DMS79 (cell line): Measurements from ENCODE around the gene LMBR1.
"Not testable (repeated sequence)": the region's sequence is repeated elsewhere in the genome, so short reads cannot be mapped to it uniquely, and the experiment has no call there.

Source experiments
- DNase-seq: peaks from one replicate; lab custom pipeline; 2025; lab: John Stamatoyannopoulos, UW

Gene LMBR1, protein sequence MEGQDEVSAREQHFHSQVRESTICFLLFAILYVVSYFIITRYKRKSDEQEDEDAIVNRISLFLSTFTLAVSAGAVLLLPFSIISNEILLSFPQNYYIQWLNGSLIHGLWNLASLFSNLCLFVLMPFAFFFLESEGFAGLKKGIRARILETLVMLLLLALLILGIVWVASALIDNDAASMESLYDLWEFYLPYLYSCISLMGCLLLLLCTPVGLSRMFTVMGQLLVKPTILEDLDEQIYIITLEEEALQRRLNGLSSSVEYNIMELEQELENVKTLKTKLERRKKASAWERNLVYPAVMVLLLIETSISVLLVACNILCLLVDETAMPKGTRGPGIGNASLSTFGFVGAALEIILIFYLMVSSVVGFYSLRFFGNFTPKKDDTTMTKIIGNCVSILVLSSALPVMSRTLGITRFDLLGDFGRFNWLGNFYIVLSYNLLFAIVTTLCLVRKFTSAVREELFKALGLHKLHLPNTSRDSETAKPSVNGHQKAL

DNA sequence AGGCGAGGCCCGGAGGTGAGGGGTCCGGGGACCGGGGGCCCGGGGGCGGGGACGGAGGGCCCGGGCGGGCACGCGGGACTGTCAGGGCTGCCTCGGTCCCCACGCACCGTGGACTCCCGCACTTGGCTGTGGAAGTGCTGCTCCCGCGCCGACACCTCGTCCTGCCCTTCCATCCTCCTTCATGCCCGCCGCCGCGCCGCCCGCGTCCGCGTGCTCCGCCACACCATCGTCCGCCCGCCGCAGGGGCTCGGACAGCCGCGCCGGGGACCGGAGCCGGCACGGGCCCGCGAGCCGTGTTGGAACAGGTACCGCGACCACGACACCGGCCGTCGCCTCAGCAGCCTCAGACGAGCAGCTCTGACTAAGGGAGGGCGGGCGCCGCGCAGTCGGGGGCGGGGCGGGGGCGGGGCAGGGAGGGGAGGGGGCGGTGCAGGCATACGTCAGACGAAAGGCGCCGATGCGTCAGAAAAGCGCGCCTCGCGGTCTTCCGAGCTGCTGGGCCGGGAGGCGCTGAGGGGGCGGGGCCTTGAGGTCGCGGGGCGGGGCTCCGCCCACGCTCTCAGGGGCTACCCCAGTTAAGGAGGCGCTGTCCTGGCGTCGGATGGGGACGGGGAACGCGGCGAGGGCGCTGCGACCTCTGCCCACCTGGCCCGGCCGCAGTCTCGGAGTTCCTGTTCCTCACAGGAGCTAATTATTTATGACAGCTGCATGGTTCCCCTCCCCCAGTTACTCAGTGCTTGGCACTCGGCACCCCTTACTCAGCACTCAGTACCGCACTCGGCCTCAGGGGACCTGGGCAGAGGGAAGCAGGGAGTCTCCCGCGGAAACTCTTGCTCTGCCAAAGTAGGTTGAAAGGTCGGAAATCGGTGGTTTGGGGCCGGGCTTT is at the start of gene LMBR1:
Gene LMBR1, minus strand, starts transcription at position 363 of the 886 bp plus-strand sequence. Its CDS starts 190 bp downstream, at position 173.
- DNase-seq = peak; percentile 76

DNA sequence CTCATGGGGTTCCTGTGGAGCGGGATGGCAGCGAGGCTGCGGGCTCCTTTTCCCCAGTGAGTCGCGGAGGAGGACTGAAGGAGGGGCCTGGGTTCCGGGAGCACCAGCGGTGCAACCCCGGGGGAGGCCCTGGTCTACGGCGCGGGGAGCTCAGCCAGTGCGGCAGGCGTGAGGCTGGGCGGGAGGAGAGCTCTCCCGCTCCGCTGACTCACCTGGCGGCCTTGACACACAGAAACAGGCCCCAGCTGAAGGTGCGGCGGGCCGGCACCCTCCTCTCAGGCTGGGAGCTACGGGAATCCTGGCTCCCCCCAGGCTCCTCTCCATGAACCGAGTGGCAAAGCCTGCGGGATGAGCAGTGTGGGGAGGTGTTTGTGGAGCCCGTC is 49.7 kb upstream of the LMBR1 start:
- DNase-seq = no peak

DNA sequence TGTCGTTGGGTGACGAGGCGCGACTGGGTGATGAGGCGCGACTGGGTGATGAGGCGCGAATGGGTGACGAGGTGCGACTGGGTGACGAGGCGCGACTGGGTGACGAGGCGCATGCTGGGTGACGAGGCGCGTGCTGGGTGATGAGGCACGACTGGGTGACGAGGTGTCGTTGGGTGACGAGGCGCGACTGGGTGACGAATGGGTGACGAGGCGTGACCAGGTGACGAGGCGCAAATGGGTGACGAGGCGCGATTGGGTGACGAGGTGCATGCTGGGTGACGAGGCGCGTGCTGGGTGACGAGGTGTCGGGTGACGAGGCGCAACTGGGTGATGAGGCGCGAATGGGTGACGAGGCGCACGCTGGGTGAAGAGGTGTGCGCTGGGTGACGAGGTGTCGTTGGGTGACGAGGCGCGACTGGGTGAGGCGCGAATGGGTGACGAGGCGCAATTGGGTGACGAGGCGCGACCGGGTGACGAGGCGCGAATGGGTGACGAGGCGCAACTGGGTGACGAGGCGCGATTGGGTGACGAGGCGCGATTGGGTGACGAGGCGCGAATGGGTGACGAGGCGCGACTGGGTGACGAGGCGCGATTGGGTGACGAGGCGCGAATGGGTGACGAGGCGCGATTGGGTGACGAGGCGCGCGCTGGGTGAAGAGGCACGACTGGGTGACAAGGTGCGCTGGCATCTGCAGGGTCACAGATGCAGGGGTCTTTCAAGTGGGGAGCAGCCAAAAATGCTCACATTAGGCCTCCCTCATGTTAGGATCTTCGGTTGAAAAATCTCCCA is 48.6 kb upstream of the LMBR1 start:
- no peak for DNase-seq

DNA sequence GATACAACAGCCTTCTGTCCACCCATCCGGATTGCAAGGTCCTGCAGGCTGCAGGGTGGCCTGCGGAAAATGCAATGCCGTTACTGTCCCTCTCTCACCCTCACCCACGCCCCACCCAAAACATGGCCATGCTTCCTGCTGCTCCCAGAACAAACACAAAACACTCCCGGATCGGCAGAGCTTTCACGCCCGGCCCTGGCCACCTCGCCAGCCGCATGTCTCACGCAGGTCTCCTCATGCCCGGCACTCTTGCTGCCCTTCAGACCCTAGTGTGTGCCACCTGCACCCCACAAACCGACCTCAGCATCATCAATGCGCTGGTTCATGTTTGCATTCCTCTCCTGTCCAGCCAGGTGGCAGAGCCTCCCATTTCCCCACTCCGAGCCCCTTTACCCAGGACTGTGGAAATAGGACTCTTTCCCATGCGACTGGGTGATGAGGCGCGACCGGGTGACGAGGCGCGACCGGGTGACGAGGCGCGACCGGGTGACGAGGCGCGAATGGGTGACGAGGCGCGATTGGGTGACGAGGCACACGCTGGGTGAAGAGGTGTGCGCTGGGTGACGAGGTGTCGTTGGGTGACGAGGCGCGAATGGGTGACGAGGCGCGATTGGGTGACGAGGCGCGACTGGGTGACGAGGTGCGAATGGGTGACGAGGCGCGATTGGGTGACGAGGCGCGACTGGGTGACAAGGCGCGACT is 47.6 kb upstream of the LMBR1 start:
- no peak for DNase-seq

DNA sequence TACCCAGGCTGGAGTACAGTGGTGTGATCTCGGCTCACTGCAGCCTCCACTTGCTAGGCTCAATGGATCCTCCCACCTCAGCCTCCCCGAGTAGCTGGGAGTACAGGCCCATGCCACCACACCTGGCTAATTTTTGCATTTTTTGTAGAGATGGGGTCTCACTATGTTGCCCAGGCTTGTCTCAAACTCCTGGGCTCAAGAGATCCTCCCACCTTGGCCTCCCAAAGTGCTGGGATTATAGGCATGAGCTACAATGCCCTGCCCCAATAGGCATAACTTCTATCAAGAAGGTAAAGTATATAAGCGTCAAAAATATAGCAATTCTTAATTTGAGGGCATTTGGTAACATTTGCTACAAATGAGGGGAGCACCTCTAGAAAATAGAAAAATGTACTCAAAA is 43.8 kb upstream of the LMBR1 start:
- not testable (repeated sequence) for DNase-seq

DNA sequence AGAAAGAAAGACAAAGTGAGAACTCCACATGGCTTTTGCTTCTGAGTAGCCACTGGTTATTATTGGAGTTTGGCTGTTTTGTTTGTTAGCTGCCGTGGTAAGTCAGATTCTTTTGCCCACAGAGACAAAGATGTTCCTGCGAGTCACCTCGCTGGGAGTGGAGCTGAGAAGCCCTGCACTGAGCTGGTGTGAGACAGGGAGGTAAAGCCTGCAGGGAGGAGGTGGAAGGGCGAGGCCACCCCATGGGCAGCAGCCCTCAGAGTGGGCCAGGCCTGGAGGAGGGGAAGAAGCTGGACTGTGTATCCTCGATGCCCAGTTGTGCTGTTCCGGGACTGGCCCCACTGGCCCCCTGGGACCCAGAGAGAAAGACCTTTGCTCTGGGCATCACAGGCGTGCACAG is 42.3 kb upstream of the LMBR1 start:
- no peak for DNase-seq

DNA sequence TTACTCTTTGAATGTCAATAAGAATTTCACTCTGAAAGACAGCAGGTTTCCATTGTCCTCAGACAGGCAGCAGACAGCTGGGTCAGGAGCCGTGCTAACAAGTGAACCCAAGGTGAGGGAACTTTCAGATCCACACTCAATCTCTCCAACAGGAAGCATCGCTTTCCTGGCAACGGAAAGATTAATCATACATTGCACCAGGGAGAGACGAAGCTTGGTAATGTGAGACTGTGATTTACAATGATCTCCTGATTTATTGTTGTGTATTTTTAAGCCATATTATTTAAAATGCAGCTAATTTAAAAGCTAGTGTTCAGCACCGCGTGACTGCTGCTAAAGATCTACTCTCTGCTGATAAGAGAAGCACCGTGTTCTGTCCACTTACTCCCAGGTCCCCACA is 39.0 kb upstream of the LMBR1 start:
- no peak for DNase-seq

DNA sequence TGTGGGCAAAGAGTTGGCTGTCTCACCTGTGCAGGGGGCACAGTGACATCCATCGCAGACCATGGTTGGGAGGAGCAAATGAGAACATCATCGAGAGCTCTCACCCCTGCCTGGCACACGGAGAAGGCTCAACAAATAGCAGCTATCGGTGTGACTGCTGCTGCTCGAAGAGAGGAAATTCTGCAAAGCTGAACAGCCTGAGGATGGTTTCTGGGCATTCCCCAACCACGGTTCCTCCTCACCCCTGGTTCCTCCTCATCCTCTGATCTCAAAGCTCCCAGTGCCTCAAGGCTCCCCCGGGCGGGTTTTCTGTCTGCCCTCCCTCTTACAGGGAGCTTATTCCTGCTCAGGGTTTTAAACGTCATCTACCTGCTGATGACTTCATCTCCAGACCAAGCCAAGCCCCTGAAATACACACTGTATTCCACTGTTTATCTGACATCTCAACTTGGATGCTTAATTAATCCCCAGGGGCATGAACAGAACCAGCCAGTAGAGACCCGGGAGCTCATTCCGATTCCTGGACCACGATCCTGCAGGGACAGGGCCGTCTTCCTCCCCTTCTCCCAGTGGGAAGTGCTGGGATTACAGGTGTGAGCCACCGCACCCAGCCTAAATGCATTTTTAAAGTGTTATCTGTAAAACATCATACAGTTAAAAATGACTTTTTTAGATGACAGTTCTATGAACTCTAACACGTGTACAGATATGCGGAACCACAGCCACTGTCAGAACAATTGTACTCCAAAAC is 37.0 kb upstream of the LMBR1 start:
- no peak for DNase-seq

DNA sequence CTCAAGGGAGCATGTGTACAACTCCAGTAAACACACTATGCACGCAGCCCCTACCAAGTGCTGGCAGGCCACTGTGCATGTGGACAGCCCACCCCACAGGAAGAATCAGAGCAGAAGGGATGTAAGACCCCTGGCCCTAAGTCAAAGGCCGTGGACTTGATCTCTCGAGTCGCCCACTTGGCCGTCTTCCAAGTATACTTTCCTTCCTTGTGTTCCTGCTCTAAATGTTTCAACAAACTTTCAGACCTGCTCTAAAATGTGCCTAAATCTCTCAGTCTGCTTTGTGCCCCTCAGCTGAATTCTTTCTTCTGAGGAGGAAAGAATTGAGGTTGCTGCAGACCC is 35.4 kb upstream of the LMBR1 start:
- DNase-seq = no peak

DNA sequence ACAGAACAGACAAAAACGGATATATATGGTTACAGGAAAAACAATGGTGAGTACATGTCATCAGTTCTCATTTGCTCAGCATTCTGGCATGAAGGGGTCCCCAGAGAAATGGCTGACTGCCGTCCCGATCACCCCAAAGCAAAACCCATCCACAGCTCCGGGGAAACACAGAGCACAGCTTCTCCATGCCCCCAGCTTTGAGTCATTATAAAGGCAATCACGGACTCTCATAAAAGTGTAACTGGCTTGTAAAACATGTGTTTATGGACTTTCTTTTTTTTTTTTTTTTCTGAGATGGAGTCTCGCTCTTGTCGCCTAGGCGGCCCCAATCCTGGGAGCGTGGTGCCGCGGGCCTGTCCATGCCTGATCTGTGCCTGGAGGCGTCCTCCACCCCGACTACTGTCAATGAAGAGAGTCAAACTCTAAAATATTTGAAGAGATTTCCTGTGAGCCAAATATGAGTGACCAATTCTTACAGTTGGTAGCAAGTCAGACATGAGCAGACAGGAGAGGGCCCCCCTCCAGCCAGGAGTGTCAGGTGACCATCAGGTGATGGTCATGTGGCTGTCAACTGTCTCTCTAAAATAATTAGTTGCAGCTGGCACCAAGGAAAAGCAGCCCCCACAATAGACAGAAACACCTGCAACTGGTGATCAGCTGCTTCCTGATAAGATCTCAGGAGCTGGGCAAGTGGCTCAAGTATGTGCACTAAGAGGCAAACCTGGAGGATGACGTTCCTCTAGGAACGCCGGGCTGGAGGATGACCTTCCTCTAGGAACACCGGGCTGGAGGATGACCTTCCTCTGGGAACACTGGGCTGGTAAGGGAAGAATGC is 34.8 kb upstream of the LMBR1 start:
- peak; percentile 37 for DNase-seq

DNA sequence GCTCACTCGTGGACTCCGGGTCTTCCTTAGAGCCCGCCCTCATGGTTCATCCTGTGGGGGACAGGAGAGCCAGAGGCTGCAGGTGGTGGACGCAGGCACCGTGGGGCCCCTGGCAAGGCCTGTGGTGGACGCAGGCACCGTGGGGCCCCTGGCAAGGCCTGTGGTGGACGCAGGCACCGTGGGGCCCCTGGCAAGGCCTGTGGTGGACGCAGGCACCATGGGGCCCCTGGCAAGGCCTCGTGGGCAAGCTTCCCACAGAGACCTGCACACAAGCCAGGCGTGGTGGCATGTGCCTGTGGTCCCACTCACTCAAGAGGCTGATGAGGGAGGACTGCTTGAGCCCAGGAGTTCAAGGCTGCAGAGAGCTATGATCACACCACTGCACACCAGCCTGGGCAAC is 32.8 kb upstream of the LMBR1 start:
- not testable (repeated sequence) for DNase-seq

DNA sequence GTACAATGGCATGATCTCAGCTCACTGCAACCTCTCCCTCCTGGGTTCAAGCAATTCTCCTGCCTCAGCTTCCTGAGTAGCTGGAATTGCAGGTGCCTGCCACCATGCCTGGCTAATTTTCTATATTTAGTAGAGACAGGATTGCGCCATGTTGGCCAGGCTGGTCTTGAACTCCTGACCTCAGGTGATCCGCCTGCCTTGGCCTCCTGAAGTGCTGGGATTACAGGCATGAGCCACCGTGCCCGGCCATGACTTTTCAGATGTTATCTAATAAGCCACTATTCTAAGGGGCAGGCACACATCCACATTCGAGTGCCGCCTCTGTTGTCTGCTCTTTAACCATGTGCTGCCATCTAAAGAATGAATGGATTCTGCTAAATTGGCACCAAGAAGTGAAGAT is 29.3 kb upstream of the LMBR1 start:
- not testable (repeated sequence) for DNase-seq

DNA sequence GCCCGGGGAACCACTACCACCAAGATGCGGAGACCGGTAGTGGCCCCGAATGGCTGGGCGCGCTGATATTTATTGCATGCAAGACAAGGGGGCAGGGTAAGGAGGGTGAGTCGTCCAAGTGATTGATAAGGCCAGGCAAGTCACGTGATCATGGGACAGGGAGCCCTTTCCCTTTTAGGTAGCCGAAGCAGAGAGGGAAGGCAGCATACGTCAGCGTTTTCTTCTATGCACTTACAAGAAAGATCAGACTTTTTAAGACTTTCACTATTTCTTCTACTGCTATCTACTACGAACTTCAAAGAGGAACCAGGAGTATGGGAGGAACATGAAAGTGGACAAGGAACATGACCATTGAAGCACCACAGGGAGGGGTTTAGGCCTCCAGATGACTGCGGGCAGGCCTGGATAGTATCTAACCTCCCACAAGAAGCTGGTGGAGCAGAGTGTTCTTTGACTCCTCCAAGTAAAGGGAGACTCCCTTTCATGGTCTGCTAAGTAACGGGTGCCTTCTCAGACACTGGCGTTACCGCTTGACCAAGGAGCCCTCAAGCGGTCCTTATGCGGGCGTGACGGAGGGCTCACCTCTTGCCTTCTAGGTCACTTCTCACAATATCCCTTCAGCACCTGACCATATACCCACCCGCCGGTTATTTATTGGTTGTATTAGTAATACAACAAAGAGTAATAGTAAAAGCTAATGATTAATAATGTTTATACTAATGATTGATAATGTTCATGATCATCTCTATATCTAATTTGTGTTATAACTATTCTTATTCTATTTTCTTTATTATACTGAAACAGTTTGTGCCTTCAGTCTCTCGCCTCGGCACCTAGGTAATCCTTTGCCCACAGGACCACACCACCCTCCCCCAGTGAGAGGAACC is 27.7 kb upstream of the LMBR1 start:
- not testable (repeated sequence) for DNase-seq

DNA sequence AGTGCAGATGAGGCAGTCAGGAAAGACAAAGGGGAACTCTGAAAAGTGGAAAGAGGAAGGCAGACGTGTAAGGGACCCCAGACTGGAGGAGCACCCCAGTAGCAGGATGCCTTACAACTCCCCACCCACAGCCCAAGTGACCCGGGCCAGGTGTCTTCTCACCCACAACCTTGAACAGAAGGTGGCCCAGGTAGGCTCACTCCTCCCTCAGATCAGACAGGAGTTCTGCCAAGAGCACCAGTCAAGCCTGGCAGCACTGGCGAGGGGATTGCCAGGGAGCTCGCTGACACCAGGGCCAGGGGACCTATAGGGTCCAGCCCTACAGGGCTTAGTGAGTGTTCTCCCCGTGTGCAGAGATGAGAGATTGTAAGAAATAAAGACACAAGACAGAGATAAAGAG is 27.1 kb upstream of the LMBR1 start:
- no peak for DNase-seq

DNA sequence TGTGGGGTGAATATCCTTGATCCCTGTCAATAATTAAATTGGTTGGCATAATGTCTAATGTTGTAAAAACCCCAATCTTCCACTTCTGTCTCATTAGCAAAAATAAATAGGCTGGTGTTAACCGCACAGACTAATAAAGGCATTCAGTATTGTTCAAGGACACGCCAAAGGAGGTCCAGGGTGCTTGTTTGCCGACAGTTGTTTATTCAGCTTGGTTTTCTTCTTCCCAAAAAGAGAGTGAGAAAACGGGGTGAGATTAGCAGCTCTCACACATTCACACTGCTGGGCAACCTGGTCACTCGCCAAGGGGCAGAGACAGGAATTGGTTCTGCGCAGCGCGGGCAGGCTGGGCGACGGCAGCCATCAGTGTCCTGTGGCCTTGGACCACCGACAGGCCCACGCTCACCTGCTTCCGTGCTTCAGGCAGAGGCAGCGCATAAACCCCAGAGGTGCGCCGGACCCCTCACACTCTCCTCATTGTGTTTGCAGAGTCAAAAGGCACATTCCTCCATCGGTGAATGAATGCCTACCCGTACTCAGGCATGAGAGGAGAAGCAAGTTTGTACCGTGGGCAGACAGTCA is 26.2 kb upstream of the LMBR1 start:
- no peak for DNase-seq

DNA sequence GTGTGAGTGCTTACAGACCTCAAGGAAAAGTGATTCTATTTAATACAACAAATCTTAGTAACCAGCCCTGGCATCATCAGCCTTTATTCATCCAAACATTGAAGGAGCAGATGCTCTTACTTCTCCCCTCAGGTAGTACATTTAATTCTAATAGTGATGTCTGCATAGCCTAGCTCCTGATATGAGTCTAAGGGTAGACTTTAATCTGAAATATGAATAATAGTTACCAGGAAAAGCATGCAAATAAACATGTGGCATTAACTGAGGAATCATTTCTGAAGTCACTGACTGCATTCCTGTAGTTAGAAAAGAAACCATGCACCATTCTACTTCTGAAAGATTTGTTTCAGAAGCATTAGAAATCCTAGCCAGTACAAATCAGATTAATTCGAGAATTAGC is 25.7 kb upstream of the LMBR1 start:
- no peak for DNase-seq

DNA sequence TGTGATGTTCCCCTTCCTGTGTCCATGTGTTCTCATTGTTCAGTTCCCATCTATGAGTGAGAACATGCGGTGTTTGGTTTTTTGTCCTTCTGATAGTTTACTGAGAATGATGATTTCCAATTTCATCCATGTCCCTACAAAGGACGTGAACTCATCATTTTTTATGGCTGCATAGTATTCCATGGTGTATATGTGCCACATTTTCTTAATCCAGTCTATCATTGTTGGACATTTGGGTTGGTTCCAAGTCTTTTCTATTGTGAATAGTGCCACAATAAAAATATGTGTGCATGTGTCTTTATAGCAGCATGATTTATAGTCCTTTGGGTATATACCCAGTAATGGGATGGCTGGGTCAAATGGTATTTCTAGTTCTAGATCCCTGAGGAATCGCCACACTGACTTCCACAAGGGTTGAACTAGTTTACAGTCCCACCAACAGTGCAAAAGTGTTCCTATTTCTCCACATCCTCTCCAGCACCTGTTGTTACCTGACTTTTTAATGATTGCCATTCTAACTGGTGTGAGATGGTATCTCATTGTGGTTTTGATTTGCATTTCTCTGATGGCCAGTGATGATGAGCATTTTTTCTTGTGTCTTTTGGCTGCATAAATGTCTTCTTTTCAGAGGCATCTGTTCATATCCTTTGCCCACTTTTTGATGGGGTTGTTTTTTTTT is 16.7 kb upstream of the LMBR1 start:
- DNase-seq = not testable (repeated sequence)

DNA sequence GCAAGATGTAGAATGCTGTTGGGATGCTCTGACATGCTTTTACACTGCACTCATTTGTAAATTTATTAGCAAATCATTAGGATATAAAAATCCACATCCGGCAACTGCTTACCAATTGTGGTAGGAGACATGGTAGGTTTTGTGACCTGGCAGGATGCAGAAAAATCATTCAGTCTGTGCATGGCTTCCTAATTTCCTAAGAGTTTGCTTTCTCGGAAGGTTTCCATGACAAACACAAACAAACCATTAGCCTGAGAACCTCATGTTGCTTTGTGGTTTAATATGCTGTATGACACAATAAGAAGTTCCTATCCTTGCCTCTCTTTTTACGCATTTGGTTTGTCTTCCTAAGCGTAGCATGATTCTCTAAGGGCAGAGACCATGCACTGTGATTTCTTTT is 14.7 kb upstream of the LMBR1 start:
- DNase-seq = peak; percentile 81
